Measurements from ENCODE around the gene SASH1. TPM values are rescaled to one million over a fixed set of nuclear protein-coding genes. Genes with fewer than 3 reads are reported as not detected.

Gene SASH1
- polyA plus RNA-seq, 1 donor = 34.0 TPM

DNA sequence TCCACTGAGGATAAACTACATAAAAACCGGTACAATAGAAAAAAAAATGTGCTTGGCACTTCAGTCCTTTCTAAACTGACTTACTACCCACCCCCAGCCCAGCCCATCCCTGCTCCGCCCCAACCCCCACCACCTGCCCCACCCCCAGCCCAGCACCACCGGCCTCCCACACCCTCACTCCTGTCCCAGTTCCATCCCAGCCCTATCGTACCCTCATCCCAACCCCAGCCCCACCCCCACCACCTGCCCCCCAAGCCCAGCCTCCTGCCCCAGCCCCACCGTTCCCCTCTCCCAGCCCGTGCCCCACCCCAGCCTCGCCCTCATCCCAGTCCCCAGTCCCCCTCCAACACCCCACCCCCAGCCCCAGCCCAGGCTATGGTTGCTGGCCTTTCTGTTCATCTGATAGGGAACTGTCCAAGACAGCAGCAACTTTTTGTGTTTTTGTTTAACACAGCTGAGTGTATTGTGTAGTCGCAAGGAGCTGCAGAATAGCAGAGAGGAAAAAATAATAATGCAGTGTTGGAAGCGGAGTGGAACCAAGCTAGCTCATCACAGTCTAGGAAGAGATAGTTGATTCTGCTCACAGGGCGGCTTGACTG lies 61.9 kb downstream of the SASH1 start:
- no peak for DNase-seq (ENCODE audit: low read depth)

GRCh38 chr6:148405894-148406293 lies 63.3 kb downstream of the SASH1 start:
- DNase-seq (ENCODE audit: low read depth) = no peak

GRCh38 chr6:148406579-148407371 lies 64.1 kb downstream of the SASH1 start:
- no peak for DNase-seq (ENCODE audit: low read depth)

- peak; percentile 71 for DNase-seq (ENCODE audit: low read depth)
These were observed 64.7 kb downstream of the SASH1 start for GRCh38 chr6:148407372-148407771.

DNA sequence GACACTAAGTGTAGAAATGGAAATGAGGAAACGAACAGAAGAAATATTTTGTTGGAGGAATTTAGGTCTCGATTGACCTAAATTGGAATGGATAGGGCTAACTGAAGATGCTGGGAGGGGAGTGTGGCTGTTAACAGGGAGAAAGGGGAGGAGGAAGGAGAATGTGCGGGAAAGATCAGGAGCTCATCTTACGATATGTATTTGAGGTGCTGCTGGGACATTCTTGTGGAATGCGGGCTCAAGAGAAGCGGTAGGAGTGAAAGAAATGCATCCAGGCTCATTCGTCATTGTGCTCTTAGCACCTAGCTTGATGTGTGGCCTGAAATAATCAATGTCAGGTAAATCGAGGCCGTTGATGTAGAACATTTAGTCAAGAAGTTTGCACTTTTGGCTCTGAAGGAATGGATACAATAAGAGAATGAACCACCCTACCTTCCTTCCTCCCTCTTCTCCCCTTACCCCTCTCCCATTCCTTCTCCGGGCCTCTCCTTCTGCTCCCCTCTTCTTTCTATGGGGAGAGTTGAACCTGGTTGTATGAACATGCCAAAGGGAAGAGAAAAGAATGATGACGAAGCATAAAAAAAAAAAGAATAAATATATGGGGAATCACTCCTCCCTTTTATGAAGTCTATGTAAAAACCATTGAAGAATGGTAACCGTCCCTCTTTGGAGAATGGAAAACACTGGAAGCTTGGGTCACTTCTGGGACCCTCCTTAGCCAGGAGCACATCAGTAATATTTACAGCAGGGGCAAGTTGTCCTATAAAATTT lies 70.9 kb downstream of the SASH1 start:
- no peak for DNase-seq (ENCODE audit: low read depth)

GRCh38 chr6:148414092-148414489 lies 71.5 kb downstream of the SASH1 start:
- DNase-seq (ENCODE audit: low read depth) = no peak

DNA sequence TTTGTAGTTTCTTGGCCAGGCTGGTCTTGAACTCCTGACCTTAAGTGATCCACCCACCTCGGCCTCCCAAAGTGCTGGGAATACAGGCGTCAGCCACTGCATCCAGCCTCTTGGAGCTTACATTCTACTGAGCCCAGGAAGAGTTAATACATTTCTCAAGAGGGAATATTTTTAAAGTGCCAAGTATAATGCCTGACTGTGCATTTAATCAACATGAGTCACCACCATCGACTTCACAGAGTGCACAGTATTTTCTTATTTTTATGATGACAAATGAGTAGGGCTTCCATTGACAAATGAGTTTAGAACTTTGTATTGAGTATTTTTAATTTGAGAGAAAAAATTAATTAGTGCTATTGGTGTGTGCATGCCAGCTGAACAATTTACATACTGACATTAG lies 72.2 kb downstream of the SASH1 start:
- no peak for DNase-seq (ENCODE audit: low read depth)

DNA sequence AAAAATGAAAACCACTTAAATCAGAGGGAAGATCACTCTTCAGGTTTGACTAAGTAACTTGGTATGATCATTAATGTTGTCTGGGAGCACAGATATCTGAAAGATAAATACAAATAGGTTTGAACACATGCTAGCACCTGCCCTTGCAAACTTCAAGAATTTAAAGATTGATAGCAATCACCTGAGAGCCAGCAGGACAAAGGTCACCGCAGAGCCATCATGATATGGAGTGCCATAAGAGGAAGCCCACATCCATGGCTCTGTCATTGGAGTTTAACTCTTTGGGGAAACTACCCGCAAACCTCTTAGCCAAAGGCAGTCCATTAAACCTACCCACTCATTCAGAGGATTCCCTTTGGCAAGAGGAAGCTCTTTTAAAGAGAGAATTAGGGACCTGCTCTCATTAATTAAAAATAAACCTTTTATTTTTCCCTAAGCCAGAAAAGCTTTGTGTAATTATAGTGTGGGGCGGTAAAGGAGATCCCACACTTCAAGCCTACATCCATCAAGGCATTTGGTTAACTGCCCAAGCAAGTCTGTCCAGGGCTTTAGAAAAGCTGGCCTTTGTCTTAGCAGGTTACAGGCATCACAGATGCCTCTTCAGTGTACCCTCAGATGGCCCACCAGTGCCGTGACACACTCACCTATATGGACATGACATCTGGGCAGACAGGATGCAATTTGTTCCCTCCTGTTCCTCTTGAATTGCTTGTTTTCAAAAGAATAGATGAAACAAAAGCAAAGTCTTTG lies 73.0 kb downstream of the SASH1 start:
- no peak for DNase-seq (ENCODE audit: low read depth)

DNA sequence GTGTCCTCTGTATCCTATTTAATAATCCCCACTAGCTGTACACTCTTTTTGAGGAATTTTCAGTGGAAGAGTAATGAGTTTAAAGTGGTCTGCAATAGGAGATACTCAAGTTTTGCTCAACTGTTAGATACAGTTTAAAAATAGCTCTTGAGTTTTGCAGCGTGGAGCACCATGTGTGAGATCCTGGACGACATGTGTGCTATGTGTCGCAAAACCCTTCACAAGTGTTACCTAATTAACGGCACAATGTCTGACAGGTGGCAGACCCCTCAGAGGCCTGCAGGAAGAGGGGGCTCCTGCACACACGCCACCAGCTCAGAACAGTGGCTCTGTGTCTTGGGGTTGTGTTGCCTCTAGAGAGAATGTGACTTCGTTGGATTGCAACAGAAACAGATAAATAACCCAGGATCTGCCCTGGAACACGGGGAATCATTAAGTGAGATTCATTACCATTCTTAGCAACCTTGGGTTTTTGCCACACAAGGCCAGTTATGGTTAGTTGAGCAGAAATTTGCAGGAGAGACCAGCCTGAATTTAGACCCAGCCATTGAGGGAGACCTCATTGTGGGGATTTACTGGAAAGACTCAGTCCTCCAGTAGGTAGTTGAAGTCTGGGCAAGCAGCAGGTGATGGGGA lies 73.8 kb downstream of the SASH1 start:
- no peak for DNase-seq (ENCODE audit: low read depth)

- no peak for DNase-seq (ENCODE audit: low read depth)
These were observed 74.4 kb downstream of the SASH1 start for GRCh38 chr6:148417045-148417444.

- no peak for DNase-seq (ENCODE audit: low read depth)
These were observed 76.8 kb downstream of the SASH1 start for GRCh38 chr6:148419430-148419829.

- no peak for DNase-seq (ENCODE audit: low read depth)
These were observed 79.4 kb downstream of the SASH1 start for GRCh38 chr6:148422085-148422484.

DNA sequence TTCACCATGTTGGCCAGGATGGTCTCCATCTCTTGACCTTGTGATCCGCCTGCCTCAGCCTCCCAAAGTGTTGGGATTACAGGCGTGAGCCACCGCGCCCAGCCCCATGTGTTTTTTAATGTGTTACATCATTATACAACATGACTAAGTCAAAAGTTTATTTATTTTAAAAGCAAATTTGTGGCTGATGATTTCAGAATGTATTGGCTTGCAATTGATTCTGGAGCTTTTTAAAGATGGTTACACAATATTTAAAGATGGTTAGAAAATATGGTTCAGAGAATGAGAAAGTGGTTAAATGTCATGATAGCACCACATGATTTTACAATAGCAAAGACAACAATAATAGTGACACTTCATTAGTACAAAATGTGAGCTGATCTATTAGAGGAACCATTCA lies 80.5 kb downstream of the SASH1 start:
- no peak for DNase-seq (ENCODE audit: low read depth)

GRCh38 chr6:148423601-148424270 lies 81.1 kb downstream of the SASH1 start:
- DNase-seq (ENCODE audit: low read depth) = no peak

DNA sequence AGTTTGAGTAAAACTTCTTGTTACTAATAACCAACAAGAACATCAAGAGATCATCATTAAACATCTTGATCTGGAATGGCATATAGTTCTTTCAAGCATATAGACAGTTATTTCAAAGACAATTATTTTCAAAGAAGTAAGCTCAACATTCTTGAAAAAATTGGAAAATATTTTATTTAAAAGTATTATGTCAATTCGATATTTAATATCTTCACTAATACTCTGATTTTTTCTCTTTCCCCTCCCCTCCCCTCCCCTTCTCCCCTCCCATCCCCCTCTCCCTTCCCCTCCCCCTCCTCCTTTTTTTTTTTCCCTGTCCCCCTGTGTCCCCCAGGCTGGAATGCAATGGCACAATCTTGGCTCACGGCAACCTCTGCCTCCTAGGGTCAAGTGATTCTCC lies 82.8 kb downstream of the SASH1 start:
- DNase-seq (ENCODE audit: low read depth) = no peak

GRCh38 chr6:148426317-148426977 lies 83.8 kb downstream of the SASH1 start:
- no peak for DNase-seq (ENCODE audit: low read depth)

DNA sequence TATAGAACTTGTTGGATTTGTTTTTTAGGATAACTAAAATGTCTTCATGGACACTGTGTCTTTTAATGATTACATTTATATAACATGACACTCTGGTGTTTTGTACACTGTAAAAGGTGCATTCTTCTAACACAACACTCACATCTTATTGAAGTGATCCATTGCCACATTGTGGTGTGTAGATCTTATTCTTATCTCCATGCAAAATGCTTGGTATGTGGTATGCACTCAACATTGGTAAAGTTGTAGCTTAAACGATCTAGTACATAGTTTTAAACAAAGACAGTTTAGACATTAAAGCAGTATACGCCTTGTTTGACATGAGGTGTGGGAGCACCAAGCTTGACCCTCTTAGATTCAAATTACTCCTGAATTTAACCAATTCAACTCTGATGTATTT lies 84.7 kb downstream of the SASH1 start:
- no peak for DNase-seq (ENCODE audit: low read depth)

DNA sequence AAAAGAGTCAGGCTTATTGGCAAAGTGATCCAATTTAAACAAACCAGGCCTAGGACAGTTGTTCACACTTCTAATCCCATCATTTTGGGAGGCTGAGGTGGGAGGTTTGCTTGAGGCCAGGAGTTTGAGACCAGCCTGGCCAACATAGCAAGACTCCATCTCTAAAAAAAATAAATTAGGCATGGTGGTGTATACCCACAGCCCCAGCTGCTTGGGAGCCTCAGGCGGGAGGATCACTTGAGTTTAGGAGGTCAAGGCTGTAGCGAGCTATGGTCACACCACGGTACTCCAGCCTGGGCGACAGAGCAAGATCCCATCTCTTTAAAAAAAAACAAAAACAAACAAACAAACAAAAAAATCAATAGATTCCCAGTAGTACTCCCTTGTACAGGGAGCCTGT lies 86.8 kb downstream of the SASH1 start:
- DNase-seq (ENCODE audit: low read depth) = no peak

GRCh38 chr6:148430897-148431296 lies 88.3 kb downstream of the SASH1 start:
- DNase-seq (ENCODE audit: low read depth) = no peak

DNA sequence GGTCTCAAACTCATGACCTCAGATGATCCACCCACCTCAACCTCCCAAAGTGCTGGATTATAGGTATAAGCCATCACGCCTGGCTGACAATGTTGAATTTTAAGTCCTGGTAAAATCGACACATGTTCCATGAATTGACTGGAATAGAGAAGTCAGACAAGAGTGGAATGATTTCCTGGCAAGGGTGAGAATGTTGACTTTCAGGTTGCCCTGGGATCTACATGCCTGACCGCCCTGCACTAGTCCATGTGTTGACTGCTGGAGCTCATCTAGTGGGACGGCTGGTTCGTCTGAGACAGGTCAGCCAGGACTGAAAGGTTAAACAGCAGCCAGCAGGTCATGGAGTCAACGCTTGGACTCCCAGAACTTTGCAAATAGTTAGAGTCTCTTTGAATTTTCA lies 88.8 kb downstream of the SASH1 start:
- no peak for DNase-seq (ENCODE audit: low read depth)
